ENCODE results near the gene PISD. TPM values are rescaled to one million over a fixed set of nuclear protein-coding genes. Genes with fewer than 3 reads are reported as not detected.

Gene PISD
- total and polyA plus RNA-seq, 9 of the 15 experiments (the other 6 are each of a cell fraction or from before 2014, with no cell fraction given) = 24.5 to 65.9 (median 36.6) TPM

- TF ChIP-seq, protein P1, sequence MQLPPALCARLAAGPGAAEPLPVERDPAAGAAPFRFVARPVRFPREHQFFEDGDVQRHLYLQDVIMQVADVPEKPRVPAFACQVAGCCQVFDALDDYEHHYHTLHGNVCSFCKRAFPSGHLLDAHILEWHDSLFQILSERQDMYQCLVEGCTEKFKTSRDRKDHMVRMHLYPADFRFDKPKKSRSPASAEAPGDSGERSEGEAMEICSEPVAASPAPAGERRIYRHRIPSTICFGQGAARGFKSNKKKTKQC (CRISPR knock-in tag; IDR thresholded peaks at IDR 0.05) = 0 out of 2 replicates have a peak, but pooled peaks have one; percentile 42
- TF ChIP-seq SNIP1 (IDR thresholded peaks at IDR 0.05; ENCODE audit: low read depth) = peak; percentile 94
- TF ChIP-seq MEF2A (IDR thresholded peaks at IDR 0.05; ENCODE audit: control insufficient read depth, low read depth, low read length) = no peak
- no peak for TF ChIP-seq ADNP (tag; IDR thresholded peaks at IDR 0.05)
- no peak for TF ChIP-seq STAT6 (CRISPR knock-in tag; IDR thresholded peaks at IDR 0.05)
- no peak for TF ChIP-seq DNMT1 (IDR thresholded peaks at IDR 0.05)
- TF ChIP-seq POLR2G (IDR thresholded peaks at IDR 0.05; ENCODE audit: low read depth, low read length) = peak; percentile 89
- peak; percentile 28; the same call in 1 of the 2 replicates for TF ChIP-seq RB1 (IDR thresholded peaks at IDR 0.05; ENCODE audit: low read depth)
- TF ChIP-seq CREBBP (IDR thresholded peaks at IDR 0.05; ENCODE audit: low read depth, low read length) = no peak
- peak; percentile 86 for TF ChIP-seq ZBTB7A (IDR thresholded peaks at IDR 0.05; ENCODE audit: borderline replicate concordance, control insufficient read depth, low read depth, low read length)
- TF ChIP-seq, protein P2, sequence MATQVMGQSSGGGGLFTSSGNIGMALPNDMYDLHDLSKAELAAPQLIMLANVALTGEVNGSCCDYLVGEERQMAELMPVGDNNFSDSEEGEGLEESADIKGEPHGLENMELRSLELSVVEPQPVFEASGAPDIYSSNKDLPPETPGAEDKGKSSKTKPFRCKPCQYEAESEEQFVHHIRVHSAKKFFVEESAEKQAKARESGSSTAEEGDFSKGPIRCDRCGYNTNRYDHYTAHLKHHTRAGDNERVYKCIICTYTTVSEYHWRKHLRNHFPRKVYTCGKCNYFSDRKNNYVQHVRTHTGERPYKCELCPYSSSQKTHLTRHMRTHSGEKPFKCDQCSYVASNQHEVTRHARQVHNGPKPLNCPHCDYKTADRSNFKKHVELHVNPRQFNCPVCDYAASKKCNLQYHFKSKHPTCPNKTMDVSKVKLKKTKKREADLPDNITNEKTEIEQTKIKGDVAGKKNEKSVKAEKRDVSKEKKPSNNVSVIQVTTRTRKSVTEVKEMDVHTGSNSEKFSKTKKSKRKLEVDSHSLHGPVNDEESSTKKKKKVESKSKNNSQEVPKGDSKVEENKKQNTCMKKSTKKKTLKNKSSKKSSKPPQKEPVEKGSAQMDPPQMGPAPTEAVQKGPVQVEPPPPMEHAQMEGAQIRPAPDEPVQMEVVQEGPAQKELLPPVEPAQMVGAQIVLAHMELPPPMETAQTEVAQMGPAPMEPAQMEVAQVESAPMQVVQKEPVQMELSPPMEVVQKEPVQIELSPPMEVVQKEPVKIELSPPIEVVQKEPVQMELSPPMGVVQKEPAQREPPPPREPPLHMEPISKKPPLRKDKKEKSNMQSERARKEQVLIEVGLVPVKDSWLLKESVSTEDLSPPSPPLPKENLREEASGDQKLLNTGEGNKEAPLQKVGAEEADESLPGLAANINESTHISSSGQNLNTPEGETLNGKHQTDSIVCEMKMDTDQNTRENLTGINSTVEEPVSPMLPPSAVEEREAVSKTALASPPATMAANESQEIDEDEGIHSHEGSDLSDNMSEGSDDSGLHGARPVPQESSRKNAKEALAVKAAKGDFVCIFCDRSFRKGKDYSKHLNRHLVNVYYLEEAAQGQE (IDR thresholded peaks at IDR 0.05; ENCODE audit: borderline replicate concordance) = no peak
- TF ChIP-seq, protein P2 (CRISPR knock-in tag; IDR thresholded peaks at IDR 0.05; ENCODE audit: low read depth) = no peak
- no peak for TF ChIP-seq ZNF282 (CRISPR knock-in tag; IDR thresholded peaks at IDR 0.05)
- peak; percentile 76 for TF ChIP-seq USF1 (CRISPR knock-in tag; IDR thresholded peaks at IDR 0.05)
Measured at GRCh38 chr22:31630331-31631329, 31.4 kb downstream of the PISD start (continued).
